A549 (cell line): ENCODE results near the gene NACC2. TPM values are rescaled to one million over a fixed set of nuclear protein-coding genes. Genes with fewer than 3 reads are reported as not detected.

Experiments
- ATAC-seq, 2 experiments: fragments of 200-7000 bp in 1 of 2; fragments of >200 bp in 1 of 2; cut with Nextera tagmentation in 1 of 2; cut with Tn5 transposase in 1 of 2; 3 replicates each; pipeline versions ENCODE4 v1.8.0 to v1.9.1; 2018 to 2020; ENCODE audit warnings: mild to moderate bottlenecking in 1 of 2, moderate library complexity in 1 of 2
- CTCF ChIA-PET: fragments of 300-600 bp; sonication (Branson Sonifier 250); formaldehyde crosslinking; extraction: SDS; loops from one replicate; lab custom pipeline; 2021; ENCODE audit warnings: antibody characterized with exemption, inconsistent platforms; lab: Yijun Ruan, JAX
- POLR2A ChIA-PET: fragments of 350-600 bp; formaldehyde crosslinking; extraction: SDS; loops from one replicate; lab custom pipeline; 2021; ENCODE audit warnings: antibody characterized with exemption, inconsistent platforms; lab: Yijun Ruan, JAX
- DNase-seq, 2 experiments: peaks; one replicate each; pipeline versions ENCODE4 v3.0.0 to v3.0.0-alpha.2; 2011 to 2016; ENCODE audit warnings: low read depth in 1 of 2, low spot score in 1 of 2
- FAIRE-seq: peaks from 2 replicates; lab custom pipeline; 2011; peaks lifted over from hg19 to GRCh38; lab: Jason Lieb, UNC
- H3K27ac ChIP-seq, 2 experiments: fragments of >200 bp; sonication (Bioruptor Twin); formaldehyde crosslinking; 3 replicates each; pipeline ENCODE4 v1.5.1; 2016 to 2017
- H3K4me1 ChIP-seq: fragments of >200 bp; sonication (Bioruptor Twin); formaldehyde crosslinking; 3 replicates; pipeline ENCODE4 v1.6.1; 2016
- H3K4me2 ChIP-seq: fragments of >200 bp; sonication (Bioruptor Twin); formaldehyde crosslinking; 3 replicates; pipeline ENCODE4 v1.6.1; 2016
- H3K4me3 ChIP-seq: fragments of >200 bp; sonication (Bioruptor Twin); formaldehyde crosslinking; 3 replicates; pipeline ENCODE4 v1.5.1; 2016
- H3K9me3 ChIP-seq: fragments of >200 bp; sonication (Bioruptor Twin); formaldehyde crosslinking; 3 replicates; pipeline ENCODE4 v1.6.1; 2016
- CEBPB ChIP-seq, 2 experiments: fragments of >200 bp in 1 of 2; sonication (Bioruptor Twin) in 1 of 2; formaldehyde crosslinking in 1 of 2; IDR thresholded peaks; 2 replicates each; pipeline ENCODE4 v1.6.1; 2012 to 2016
- CHD4 ChIP-seq: fragments of 200-600 bp; sonication (generic); IDR thresholded peaks from 2 replicates; pipeline ENCODE4 v1.6.1; 2016; ENCODE audit warnings: antibody characterized with exemption, mild to moderate bottlenecking, borderline replicate concordance
- EP300 ChIP-seq, 2 experiments: fragments of >200 bp; sonication (Bioruptor Twin); formaldehyde crosslinking; IDR thresholded peaks; 2 replicates in 1 of 2; 3 replicates in 1 of 2; pipeline ENCODE4 v1.6.1; 2016 to 2017
- HDAC2 ChIP-seq: fragments of 200-600 bp; sonication (generic); IDR thresholded peaks from 2 replicates; pipeline ENCODE4 v1.6.1; 2016
- HEYL ChIP-seq: fragments of 250-450 bp; sonication (Bioruptor Pico); IDR thresholded peaks from 2 replicates; pipeline ENCODE4 v1.8.0; 2021; ENCODE audit warnings: mild to moderate bottlenecking, moderate library complexity
- JUN ChIP-seq, 2 experiments: fragments of >200 bp; sonication (Bioruptor Twin); formaldehyde crosslinking; IDR thresholded peaks; 2 replicates in 1 of 2; 3 replicates in 1 of 2; pipeline ENCODE4 v1.6.1; 2016 to 2017
- JUNB ChIP-seq: fragments of >200 bp; sonication (Bioruptor Twin); formaldehyde crosslinking; IDR thresholded peaks from 2 replicates; pipeline ENCODE4 v1.6.1; 2016
- KDM1A ChIP-seq: fragments of 200-600 bp; sonication (generic); IDR thresholded peaks from 2 replicates; pipeline ENCODE4 v1.6.1; 2016; ENCODE audit warnings: low read depth, mild to moderate bottlenecking
- KDM5A ChIP-seq: fragments of 200-600 bp; sonication (generic); IDR thresholded peaks from 2 replicates; pipeline ENCODE4 v1.6.1; 2016; ENCODE audit warnings: antibody characterized with exemption, mild to moderate bottlenecking
- MAFK ChIP-seq: fragments of 450-650 bp; IDR thresholded peaks from 2 replicates; pipeline ENCODE4 v1.6.1; 2014; ENCODE audit not compliant: partially characterized antibody
- MAZ ChIP-seq: fragments of 150-350 bp; IDR thresholded peaks from 2 replicates; pipeline ENCODE4 v1.6.1; 2014; ENCODE audit warnings: antibody characterized with exemption, low read depth, low read length, borderline replicate concordance
- NPAS2 ChIP-seq: fragments of 250-450 bp; sonication (Bioruptor Pico); IDR thresholded peaks from 2 replicates; pipeline ENCODE4 v1.8.0; 2022; ENCODE audit warnings: mild to moderate bottlenecking, moderate library complexity, borderline replicate concordance
- NR3C1 ChIP-seq: fragments of >200 bp; sonication (Bioruptor Twin); formaldehyde crosslinking; IDR thresholded peaks from 3 replicates; pipeline ENCODE4 v1.6.1; 2017
- PHF8 ChIP-seq: fragments of 200-600 bp; sonication (generic); IDR thresholded peaks from 2 replicates; pipeline ENCODE4 v1.6.1; 2016; ENCODE audit warnings: low read depth, mild to moderate bottlenecking, antibody characterized with exemption, moderate library complexity, borderline replicate concordance
- POLR2A ChIP-seq: IDR thresholded peaks from 2 replicates; pipeline ENCODE4 v1.6.1; 2012; ENCODE audit warnings: mild to moderate bottlenecking, low read length
- POLR2AphosphoS2 ChIP-seq: conservative IDR thresholded peaks from 2 replicates; pipeline ENCODE4 v1.6.1; 2012; ENCODE audit warnings: low read length, improper control_type of control experiment, inconsistent platforms
- SREBF2 ChIP-seq: fragments of 450-650 bp; IDR thresholded peaks from 2 replicates; pipeline ENCODE4 v1.6.1; 2014; ENCODE audit warnings: mild to moderate bottlenecking, moderate library complexity
- TP53 ChIP-seq: fragments of 250-450 bp; sonication (Bioruptor Pico); IDR thresholded peaks from 2 replicates; pipeline ENCODE4 v1.5.0; 2021; ENCODE audit warnings: mild to moderate bottlenecking, moderate library complexity
- ZNF302 ChIP-seq: fragments of 250-450 bp; sonication (Bioruptor Pico); IDR thresholded peaks from 2 replicates; pipeline ENCODE4 v1.9.0; 2021; ENCODE audit warnings: inconsistent platforms, mild to moderate bottlenecking, moderate library complexity
- ZSCAN20 ChIP-seq: fragments of 250-450 bp; sonication (Bioruptor Pico); IDR thresholded peaks from 2 replicates; pipeline ENCODE4 v1.8.0; 2022; ENCODE audit warnings: mild to moderate bottlenecking, moderate library complexity
- WGBS: methylation state at CpG from one replicate; pipeline ENCODE4 v1.1.6; 2017; ENCODE audit errors: missing lambda C conversion rate; 5-methylcytosine and 5-hydroxymethylcytosine counted together
- polyA plus RNA-seq, 4 experiments: library from polyadenylated mRNA; depleted of rRNA in 3 of 4; stranded (reverse); fragments of >200 nt; fragmentation: RNase III in 1 of 4; extraction: RNeasy Plus Mini Kit Qiagen cat#74134 plus additional on column Dnase treatment in 1 of 4; gene quantifications; 2 replicates in 3 of 4; 3 replicates in 1 of 4; pipeline ENCODE4 v1.2.3, GENCODE V29; 2011 to 2017
- TF ChIP-seq, protein P1 (sequence below): IDR thresholded peaks from 2 replicates; pipeline ENCODE4 v1.6.1; 2012
- TF ChIP-seq, protein P2 (sequence below): fragments of >200 bp; sonication (Bioruptor Twin); formaldehyde crosslinking; IDR thresholded peaks from 2 replicates; pipeline ENCODE4 v1.6.1; 2016
- TF ChIP-seq, protein P3 (sequence below): fragments of >200 bp; sonication (Bioruptor Twin); formaldehyde crosslinking; IDR thresholded peaks from 3 replicates; pipeline ENCODE4 v1.6.1; 2016
- TF ChIP-seq, protein P4 (sequence below): fragments of 200-600 bp; sonication (generic); IDR thresholded peaks from 2 replicates; pipeline ENCODE4 v1.6.1; 2016; ENCODE audit warnings: antibody characterized with exemption, mild to moderate bottlenecking, moderate library complexity
- TF ChIP-seq, protein P5 (sequence below): fragments of 450-650 bp; IDR thresholded peaks from 2 replicates; pipeline ENCODE4 v1.6.1; 2014; ENCODE audit warnings: antibody characterized with exemption

The NACC2 gene
- polyA plus RNA-seq, 2 of the 4 experiments (the other 2 are of a cell fraction), result 16.1 to 28.4 TPM

DNA sequence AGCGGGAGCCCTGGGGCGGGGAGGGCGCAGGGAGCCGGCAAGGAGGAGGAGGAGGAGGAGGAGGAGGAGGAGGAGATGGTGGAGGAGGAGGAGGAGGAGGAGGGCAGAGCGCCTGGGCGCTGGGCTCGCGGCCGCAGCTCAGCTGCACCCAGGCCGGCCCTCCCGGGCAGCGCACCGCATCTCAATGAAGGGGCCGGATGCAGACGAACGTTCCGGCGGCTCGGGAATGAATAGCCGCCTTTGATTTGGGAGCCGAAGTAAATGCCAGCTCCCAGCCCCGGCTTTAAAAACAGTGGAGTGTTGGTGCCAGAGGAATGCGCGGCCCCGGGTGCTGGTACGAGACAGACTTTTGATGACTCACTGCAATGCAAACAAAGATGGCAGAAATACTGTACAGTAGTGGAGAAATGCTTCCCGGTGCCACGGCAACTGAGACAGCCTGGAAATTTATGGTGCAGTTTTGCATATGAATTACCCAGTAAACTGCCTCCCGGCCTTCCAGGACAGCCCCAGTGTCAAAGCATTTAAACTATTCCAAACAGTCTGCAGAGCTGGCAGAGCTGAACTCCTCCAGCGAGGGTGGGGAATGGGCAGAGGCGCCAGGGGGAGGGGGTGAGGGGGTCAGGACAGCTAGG, 43.1 kb downstream of the NACC2 start (continued):
- TF ChIP-seq, protein P1, sequence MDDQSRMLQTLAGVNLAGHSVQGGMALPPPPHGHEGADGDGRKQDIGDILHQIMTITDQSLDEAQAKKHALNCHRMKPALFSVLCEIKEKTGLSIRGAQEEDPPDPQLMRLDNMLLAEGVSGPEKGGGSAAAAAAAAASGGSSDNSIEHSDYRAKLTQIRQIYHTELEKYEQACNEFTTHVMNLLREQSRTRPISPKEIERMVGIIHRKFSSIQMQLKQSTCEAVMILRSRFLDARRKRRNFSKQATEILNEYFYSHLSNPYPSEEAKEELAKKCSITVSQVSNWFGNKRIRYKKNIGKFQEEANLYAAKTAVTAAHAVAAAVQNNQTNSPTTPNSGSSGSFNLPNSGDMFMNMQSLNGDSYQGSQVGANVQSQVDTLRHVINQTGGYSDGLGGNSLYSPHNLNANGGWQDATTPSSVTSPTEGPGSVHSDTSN, result peak; percentile 89
- no peak for TF ChIP-seq NR3C1
- peak in 1 of 2 experiments; percentile 79; a peak in 2 of 5 replicates for TF ChIP-seq JUN (IDR thresholded peaks at IDR 0.05)
- TF ChIP-seq KDM5A, result no peak
- TF ChIP-seq, protein P2, sequence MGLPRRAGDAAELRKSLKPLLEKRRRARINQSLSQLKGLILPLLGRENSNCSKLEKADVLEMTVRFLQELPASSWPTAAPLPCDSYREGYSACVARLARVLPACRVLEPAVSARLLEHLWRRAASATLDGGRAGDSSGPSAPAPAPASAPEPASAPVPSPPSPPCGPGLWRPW, result no peak
- TF ChIP-seq, protein P3, sequence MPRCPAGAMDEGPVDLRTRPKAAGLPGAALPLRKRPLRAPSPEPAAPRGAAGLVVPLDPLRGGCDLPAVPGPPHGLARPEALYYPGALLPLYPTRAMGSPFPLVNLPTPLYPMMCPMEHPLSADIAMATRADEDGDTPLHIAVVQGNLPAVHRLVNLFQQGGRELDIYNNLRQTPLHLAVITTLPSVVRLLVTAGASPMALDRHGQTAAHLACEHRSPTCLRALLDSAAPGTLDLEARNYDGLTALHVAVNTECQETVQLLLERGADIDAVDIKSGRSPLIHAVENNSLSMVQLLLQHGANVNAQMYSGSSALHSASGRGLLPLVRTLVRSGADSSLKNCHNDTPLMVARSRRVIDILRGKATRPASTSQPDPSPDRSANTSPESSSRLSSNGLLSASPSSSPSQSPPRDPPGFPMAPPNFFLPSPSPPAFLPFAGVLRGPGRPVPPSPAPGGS, result peak; percentile 34; the same call in 1 of the 3 replicates
- TF ChIP-seq EP300 (IDR thresholded peaks at IDR 0.05), result peak; percentile 31 to 51; a peak in 2 of 5 replicates
- TF ChIP-seq JUNB, result peak; percentile 82
- TF ChIP-seq, protein P4, sequence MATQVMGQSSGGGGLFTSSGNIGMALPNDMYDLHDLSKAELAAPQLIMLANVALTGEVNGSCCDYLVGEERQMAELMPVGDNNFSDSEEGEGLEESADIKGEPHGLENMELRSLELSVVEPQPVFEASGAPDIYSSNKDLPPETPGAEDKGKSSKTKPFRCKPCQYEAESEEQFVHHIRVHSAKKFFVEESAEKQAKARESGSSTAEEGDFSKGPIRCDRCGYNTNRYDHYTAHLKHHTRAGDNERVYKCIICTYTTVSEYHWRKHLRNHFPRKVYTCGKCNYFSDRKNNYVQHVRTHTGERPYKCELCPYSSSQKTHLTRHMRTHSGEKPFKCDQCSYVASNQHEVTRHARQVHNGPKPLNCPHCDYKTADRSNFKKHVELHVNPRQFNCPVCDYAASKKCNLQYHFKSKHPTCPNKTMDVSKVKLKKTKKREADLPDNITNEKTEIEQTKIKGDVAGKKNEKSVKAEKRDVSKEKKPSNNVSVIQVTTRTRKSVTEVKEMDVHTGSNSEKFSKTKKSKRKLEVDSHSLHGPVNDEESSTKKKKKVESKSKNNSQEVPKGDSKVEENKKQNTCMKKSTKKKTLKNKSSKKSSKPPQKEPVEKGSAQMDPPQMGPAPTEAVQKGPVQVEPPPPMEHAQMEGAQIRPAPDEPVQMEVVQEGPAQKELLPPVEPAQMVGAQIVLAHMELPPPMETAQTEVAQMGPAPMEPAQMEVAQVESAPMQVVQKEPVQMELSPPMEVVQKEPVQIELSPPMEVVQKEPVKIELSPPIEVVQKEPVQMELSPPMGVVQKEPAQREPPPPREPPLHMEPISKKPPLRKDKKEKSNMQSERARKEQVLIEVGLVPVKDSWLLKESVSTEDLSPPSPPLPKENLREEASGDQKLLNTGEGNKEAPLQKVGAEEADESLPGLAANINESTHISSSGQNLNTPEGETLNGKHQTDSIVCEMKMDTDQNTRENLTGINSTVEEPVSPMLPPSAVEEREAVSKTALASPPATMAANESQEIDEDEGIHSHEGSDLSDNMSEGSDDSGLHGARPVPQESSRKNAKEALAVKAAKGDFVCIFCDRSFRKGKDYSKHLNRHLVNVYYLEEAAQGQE, result no peak
- TF ChIP-seq MAZ, result no peak
- TF ChIP-seq CHD4, result no peak
- no peak for TF ChIP-seq HEYL
- no peak for TF ChIP-seq NPAS2 (CRISPR knock-in tag)
- TF ChIP-seq SREBF2, result no peak
- peak; percentile 73 for TF ChIP-seq MAFK
- TF ChIP-seq ZNF302 (CRISPR knock-in tag), result no peak
- peak; percentile 20; the same call in 1 of the 2 replicates for TF ChIP-seq POLR2A
- no peak for TF ChIP-seq POLR2AphosphoS2
- TF ChIP-seq ZSCAN20, result no peak
- TF ChIP-seq CEBPB (IDR thresholded peaks at IDR 0.05), result peak; percentile 36 to 88; a peak in 3 of 4 replicates
- TF ChIP-seq PHF8, result no peak
- no peak for TF ChIP-seq KDM1A

DNA sequence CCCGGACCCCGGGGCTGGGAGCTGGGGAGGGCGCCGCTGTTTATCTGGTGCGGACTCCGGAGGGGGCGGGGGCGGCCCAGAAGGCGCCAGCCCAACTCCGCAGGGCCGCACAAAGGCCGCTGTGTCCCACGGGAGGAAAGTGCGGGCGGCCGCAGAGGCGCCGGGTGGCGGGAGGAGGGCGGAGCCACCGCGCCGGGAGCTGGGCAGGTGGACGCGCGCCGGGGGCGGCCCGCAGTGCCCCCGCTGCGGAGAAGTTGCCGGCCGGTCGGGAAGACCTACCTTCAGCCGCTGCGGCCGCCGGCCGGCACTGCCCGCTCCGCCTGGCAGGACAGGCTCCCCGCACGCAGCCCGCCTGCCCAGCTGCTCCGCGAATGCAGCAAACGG, 43.6 kb downstream of the NACC2 start:
- DNase-seq, result no peak
- ATAC-seq, result peak; percentile 17 to 23
- ChIA-PET CTCF (interaction anchor here (0.7 to 6.3 kb wide), 8 partner anchors 28 to 100 kb away, joined by 3 to 44 read pairs (median 3); no protein-coding TSS in a partner anchor), POLR2A (interaction anchor here (0.8 to 2.1 kb wide), 8 partner anchors 39 to 84 kb away, joined by 3 to 9 read pairs (median 4); no protein-coding TSS in a partner anchor)
- Histone ChIP-seq H3K4me2 (peak overlapping the region; percentile 98), H3K9me3 (no peaks in the 10 kb centered on the region), H3K4me1 (peaks cover 69% of the 10 kb centered on the region), H3K27ac (peak overlapping the region; percentile 99), H3K4me3 (peak overlapping the region; percentile 84)
- FAIRE-seq, result no peak
- TF ChIP-seq, protein P5, sequence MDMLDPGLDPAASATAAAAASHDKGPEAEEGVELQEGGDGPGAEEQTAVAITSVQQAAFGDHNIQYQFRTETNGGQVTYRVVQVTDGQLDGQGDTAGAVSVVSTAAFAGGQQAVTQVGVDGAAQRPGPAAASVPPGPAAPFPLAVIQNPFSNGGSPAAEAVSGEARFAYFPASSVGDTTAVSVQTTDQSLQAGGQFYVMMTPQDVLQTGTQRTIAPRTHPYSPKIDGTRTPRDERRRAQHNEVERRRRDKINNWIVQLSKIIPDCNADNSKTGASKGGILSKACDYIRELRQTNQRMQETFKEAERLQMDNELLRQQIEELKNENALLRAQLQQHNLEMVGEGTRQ, result no peak
- no peak for TF ChIP-seq HDAC2
- TF ChIP-seq NR3C1, result no peak
- TF ChIP-seq TP53 (CRISPR knock-in tag), result no peak
- 5% methylated on average over 17 of the region's 47 CpGs for WGBS
